ENCODE results near the gene CCDC197.

Gene CCDC197

GRCh38 chr14:94041551-94042346 is 44.6 kb downstream of the CCDC197 start:
- TF ChIP-seq, protein P1, sequence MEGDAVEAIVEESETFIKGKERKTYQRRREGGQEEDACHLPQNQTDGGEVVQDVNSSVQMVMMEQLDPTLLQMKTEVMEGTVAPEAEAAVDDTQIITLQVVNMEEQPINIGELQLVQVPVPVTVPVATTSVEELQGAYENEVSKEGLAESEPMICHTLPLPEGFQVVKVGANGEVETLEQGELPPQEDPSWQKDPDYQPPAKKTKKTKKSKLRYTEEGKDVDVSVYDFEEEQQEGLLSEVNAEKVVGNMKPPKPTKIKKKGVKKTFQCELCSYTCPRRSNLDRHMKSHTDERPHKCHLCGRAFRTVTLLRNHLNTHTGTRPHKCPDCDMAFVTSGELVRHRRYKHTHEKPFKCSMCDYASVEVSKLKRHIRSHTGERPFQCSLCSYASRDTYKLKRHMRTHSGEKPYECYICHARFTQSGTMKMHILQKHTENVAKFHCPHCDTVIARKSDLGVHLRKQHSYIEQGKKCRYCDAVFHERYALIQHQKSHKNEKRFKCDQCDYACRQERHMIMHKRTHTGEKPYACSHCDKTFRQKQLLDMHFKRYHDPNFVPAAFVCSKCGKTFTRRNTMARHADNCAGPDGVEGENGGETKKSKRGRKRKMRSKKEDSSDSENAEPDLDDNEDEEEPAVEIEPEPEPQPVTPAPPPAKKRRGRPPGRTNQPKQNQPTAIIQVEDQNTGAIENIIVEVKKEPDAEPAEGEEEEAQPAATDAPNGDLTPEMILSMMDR (conservative IDR thresholded peaks at IDR 0.05): no peak
- TF ChIP-seq ZFX (IDR thresholded peaks at IDR 0.05): no peak
- H3K27ac ChIP-seq: no peak overlapping the region

DNA sequence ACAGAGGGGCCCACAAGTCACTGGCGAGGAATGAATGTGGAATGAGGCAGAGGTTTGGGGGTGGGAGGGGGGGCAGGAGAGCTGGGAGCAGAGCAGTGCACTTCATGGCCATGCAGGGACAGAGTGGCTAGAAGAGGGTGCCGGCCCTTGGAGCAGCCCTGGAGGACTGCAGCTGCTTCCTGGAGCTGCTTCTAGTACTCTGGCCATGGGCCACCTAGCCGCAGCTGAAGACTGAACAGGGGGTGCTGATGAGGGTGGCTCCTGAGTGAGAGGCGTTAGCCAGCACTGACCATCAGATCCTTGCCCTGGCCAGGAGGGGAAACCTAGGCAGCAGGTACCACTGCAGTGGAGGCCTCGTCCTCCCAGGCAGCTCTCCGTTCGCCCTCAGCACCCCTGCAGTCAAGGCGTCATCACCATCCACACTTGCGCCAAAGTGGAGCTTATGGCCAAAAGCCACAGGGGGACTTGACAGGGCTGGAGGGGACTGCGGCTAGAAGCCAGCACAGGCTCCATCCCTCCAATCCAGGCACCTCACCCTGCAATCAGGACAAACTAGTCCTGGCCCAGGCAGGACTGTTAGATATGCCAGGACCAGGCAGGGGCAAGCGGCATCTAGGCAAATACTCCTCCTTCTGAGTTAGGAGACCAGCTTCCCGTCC is 45.5 kb downstream of the CCDC197 start:
- H3K27ac ChIP-seq: no peak overlapping the region
- no peak for TF ChIP-seq ZFX (IDR thresholded peaks at IDR 0.05)
- TF ChIP-seq, protein P1 (conservative IDR thresholded peaks at IDR 0.05): no peak

DNA sequence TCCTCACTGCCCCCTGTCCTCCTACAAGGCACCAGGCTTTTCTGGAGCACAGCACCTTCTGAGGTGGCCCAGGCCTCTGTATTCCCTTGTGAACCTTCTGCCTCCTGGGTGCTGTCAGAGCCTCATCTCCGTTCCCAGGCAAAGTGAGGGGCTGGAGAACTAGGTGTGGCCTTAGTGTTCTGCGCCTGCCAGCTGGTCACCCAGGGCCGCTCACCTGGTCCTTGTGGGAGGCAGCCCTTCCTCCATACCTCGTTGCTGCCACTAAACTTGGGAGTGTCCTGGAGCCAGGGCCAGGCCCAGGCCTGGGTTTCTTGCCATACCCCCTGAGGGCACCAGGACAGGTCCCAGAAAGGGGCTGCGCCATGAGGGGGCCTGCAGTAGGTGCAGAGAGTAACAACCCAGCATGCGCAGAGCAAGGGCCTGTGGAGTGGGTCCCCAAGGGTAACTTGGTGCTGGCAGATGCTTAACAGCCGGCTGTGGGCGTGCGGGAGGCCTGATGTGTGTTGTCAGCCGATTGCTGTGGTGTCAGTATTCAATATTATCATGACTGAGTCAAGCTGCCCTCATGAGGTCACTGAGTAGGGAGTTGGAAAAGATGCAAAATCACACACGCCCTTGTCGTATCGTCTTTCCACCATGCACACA is 46.1 kb downstream of the CCDC197 start:
- TF ChIP-seq ZFX (IDR thresholded peaks at IDR 0.05): no peak
- TF ChIP-seq, protein P1 (conservative IDR thresholded peaks at IDR 0.05): no peak
- no peak overlapping the region for H3K27ac ChIP-seq

- no peak for TF ChIP-seq ZFX (IDR thresholded peaks at IDR 0.05)
- TF ChIP-seq, protein P1 (conservative IDR thresholded peaks at IDR 0.05): no peak
- no peak overlapping the region for H3K27ac ChIP-seq
These were observed 46.8 kb downstream of the CCDC197 start for GRCh38 chr14:94043756-94044475.

DNA sequence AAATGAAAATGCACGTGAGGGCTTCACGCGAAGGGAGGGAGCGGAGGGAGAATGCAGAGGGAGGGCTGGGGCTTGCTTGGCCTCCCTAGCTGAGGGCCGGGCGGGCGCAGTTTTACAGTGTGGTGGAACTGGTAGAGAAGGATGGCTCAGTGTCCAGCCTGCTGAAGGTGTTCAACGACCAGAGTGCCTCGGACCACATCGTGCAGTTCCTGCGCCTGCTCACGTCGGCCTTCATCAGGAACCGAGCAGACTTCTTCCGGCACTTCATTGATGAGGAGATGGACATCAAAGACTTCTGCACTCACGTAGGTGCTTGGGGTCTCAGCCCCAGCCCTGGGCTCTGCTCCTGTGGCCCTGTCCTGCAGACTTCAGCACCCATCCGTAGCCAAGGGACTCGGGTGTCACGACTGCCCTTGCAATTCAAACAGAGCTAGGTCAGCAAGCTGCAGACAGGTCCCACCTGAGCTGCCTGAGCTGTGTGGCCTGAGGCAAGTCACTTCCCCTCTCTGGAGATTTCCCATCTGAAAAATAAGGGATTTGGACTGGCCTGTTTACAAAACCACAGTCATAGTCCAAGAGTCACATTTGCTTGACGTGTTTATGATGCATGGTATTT is 47.5 kb downstream of the CCDC197 start:
- H3K27ac ChIP-seq: no peak overlapping the region
- TF ChIP-seq ZFX (IDR thresholded peaks at IDR 0.05): no peak
- TF ChIP-seq, protein P1 (conservative IDR thresholded peaks at IDR 0.05): no peak

DNA sequence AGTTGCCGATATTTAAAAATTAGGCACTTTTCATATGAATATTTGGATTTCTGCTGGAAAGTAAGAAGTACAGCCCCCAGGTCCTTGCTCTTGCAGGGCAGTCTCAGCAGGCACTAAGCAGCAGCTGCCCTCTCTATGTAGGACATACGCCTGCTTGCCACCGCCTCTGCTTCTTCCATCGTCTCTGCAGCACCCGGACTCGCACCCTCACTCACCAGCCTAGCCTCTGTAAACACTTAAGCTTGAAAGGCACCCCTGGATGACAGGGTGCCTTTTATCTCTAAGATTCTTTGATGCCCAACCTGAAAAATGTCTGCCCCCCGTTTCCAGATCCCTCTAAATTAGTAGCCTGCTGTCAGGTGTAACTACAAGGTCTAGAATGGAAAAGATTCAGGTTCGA is 48.0 kb downstream of the CCDC197 start:
- no peak for TF ChIP-seq ZFX (IDR thresholded peaks at IDR 0.05)
- TF ChIP-seq, protein P1 (conservative IDR thresholded peaks at IDR 0.05): no peak

More for the DNA sequence above, 48.0 kb downstream of the CCDC197 start:
- no peak overlapping the region for H3K27ac ChIP-seq

Measured in C4-2B (cell line).